ENCODE measurements around the gene MAPK8.

MAPK8 gene

GRCh38 chr10:48294431-48294830, 12.0 kb upstream of the MAPK8 start:
- no peak for DNase-seq

- no peak for DNase-seq
Measured at GRCh38 chr10:48296576-48297098, 9.8 kb upstream of the MAPK8 start.

- no peak for DNase-seq
Measured at GRCh38 chr10:48299066-48299465, 7.4 kb upstream of the MAPK8 start.

GRCh38 chr10:48299692-48300091, 6.8 kb upstream of the MAPK8 start:
- DNase-seq = no peak

- no peak for DNase-seq
Measured at GRCh38 chr10:48300556-48300955, 5.9 kb upstream of the MAPK8 start.

- no peak for DNase-seq
Measured at GRCh38 chr10:48302515-48303476, 3.7 kb upstream of the MAPK8 start.

GRCh38 chr10:48305905-48306264, 592 bp upstream of the MAPK8 start:
- DNase-seq = no peak

GRCh38 chr10:48306870-48307710, 613 bp downstream of the MAPK8 start:
- DNase-seq = no peak

GRCh38 chr10:48307711-48308018, 1.2 kb downstream of the MAPK8 start:
- no peak for DNase-seq

GRCh38 chr10:48309711-48310226, 3.3 kb downstream of the MAPK8 start:
- DNase-seq = no peak

GRCh38 chr10:48314107-48314506, 7.6 kb downstream of the MAPK8 start:
- no peak for DNase-seq

- DNase-seq = no peak
Measured at GRCh38 chr10:48316236-48316635, 9.8 kb downstream of the MAPK8 start.

- no peak for DNase-seq
Measured at GRCh38 chr10:48317321-48317990, 11.0 kb downstream of the MAPK8 start.

GRCh38 chr10:48322017-48322416, 15.5 kb downstream of the MAPK8 start:
- no peak for DNase-seq

GRCh38 chr10:48324580-48324979, 18.1 kb downstream of the MAPK8 start:
- no peak for DNase-seq

- DNase-seq = no peak
Measured at GRCh38 chr10:48330269-48330668, 23.8 kb downstream of the MAPK8 start.

- DNase-seq = no peak
Measured at GRCh38 chr10:48331436-48331835, 25.0 kb downstream of the MAPK8 start.

GRCh38 chr10:48332166-48332870, 25.8 kb downstream of the MAPK8 start:
- no peak for DNase-seq

GRCh38 chr10:48332871-48333216, 26.4 kb downstream of the MAPK8 start:
- DNase-seq = no peak

- DNase-seq = no peak
Measured at GRCh38 chr10:48333856-48334255, 27.4 kb downstream of the MAPK8 start.

GRCh38 chr10:48335788-48336187, 29.3 kb downstream of the MAPK8 start:
- DNase-seq = no peak

GRCh38 chr10:48336978-48337599, 30.6 kb downstream of the MAPK8 start:
- DNase-seq = no peak

Measured in activated T-cell treated with anti-CD3 and anti-CD28 coated beads, Interleukin-2, amount 50 U/mL, for 48 hours (primary cell).